HepG2 (cell line): ENCODE data around the gene GJB6. TPM values are rescaled to one million over a fixed set of nuclear protein-coding genes. Genes with fewer than 3 reads are reported as not detected.

Experiments
- ATAC-seq: fragments of 200-7000 bp; cut with Tn5 transposase; 3 replicates; pipeline ENCODE4 v1.9.1; 2020; ENCODE audit warnings: mild to moderate bottlenecking, moderate library complexity
- BruUV-seq: library from RNA; stranded (reverse); fragments of 400-500 nt; replicated peaks from 2 replicates; lab custom pipeline; 2021; lab: Mats Ljungman, UMichigan
- CTCF ChIA-PET: fragments of 300-600 bp; formaldehyde crosslinking; extraction: SDS; loops from one replicate; lab custom pipeline; 2021; ENCODE audit warnings: low total read pairs, inconsistent platforms, low intra/inter-chr PET ratio; lab: Yijun Ruan, JAX
- POLR2A ChIA-PET: fragments of 350-600 bp; sonication (Branson Sonifier 250); formaldehyde crosslinking; loops from one replicate; lab custom pipeline; 2020; ENCODE audit warnings: antibody characterized with exemption, inconsistent platforms; lab: Yijun Ruan, JAX
- DNase-seq: peaks from one replicate; pipeline ENCODE4 v3.0.0-alpha.2; 2015; ENCODE audit warnings: low spot score
- FAIRE-seq: peaks from 3 replicates; lab custom pipeline; 2011; peaks lifted over from hg19 to GRCh38; lab: Jason Lieb, UNC
- H2AFZ ChIP-seq: one replicate; pipeline ENCODE4 v1.6.1; 2011; ENCODE audit warnings: low read length, inconsistent platforms
- H3K27ac ChIP-seq: fragments of 300-600 bp; 3 replicates; pipeline ENCODE4 v1.8.0; 2011; ENCODE audit warnings: mixed run types, mild to moderate bottlenecking, mixed read lengths, low read length, inconsistent platforms; ENCODE audit not compliant: insufficient read depth; ENCODE audit errors: extremely low read length
- H3K27me3 ChIP-seq, 2 experiments: fragments of 200-600 bp in 1 of 2; 2 replicates in 1 of 2; 3 replicates in 1 of 2; pipeline versions ENCODE4 v1.6.0 to v1.8.0; 2011; ENCODE audit warnings: low read length in 2 of 2, mild to moderate bottlenecking in 2 of 2, moderate library complexity in 2 of 2, inconsistent platforms in 1 of 2; ENCODE audit not compliant: insufficient read depth in 2 of 2, control insufficient read depth in 1 of 2
- H3K36me3 ChIP-seq, 2 experiments: fragments of 200-600 bp in 1 of 2; replicated peaks in 1 of 2; 2 replicates in 1 of 2; 3 replicates in 1 of 2; pipeline versions ENCODE4 v1.5.1 to v1.8.0; 2011; ENCODE audit warnings: low read length in 2 of 2, inconsistent platforms in 1 of 2; ENCODE audit not compliant: insufficient read depth in 2 of 2, control insufficient read depth in 1 of 2
- H3K4me1 ChIP-seq: 2 replicates; pipeline ENCODE4 v1.5.1; 2012; ENCODE audit warnings: low read length, inconsistent platforms; ENCODE audit not compliant: insufficient read depth
- H3K4me2 ChIP-seq: 2 replicates; pipeline ENCODE4 v1.6.0; 2011; ENCODE audit warnings: low read depth, low read length, inconsistent platforms
- H3K4me3 ChIP-seq, 3 experiments: fragments of 200-600 bp in 1 of 3; sonication (generic), shearing (Covaris generic) in 1 of 3; replicated peaks in 1 of 3; 2 replicates each; pipeline ENCODE4 v1.5.1; 2011 to 2016; ENCODE audit warnings: low read length in 3 of 3, inconsistent platforms in 2 of 3, low read depth in 2 of 3, mild to moderate bottlenecking in 2 of 3, control low read depth in 1 of 3, mixed read lengths in 1 of 3; ENCODE audit not compliant: insufficient read depth in 1 of 3
- H3K79me2 ChIP-seq: one replicate; pipeline ENCODE4 v1.6.1; 2011; ENCODE audit warnings: low read length, inconsistent platforms; ENCODE audit not compliant: insufficient read depth
- H3K9ac ChIP-seq: 2 replicates; pipeline ENCODE4 v1.6.0; 2011; ENCODE audit warnings: mild to moderate bottlenecking, low read depth, low read length, inconsistent platforms; ENCODE audit not compliant: insufficient read depth
- H3K9me3 ChIP-seq: 2 replicates; pipeline ENCODE4 v1.5.1; 2012; ENCODE audit warnings: mild to moderate bottlenecking, low read length
- H4K20me1 ChIP-seq: 2 replicates; pipeline ENCODE4 v1.6.0; 2011; ENCODE audit warnings: inconsistent platforms, mild to moderate bottlenecking, low read length, moderate library complexity; ENCODE audit not compliant: insufficient read depth
- BCL6 ChIP-seq: IDR thresholded peaks from 2 replicates; pipeline ENCODE4 v1.6.1; 2016; ENCODE audit warnings: missing genetic modification reagents, missing compliant biosample characterization
- CENPT ChIP-seq: sonication (generic); formaldehyde crosslinking; IDR thresholded peaks from 2 replicates; pipeline ENCODE4 v1.8.0; 2022; ENCODE audit warnings: low read depth, mild to moderate bottlenecking, moderate library complexity, missing genetic modification reagents
- DPF2 ChIP-seq: sonication (generic); formaldehyde crosslinking; IDR thresholded peaks from 2 replicates; pipeline ENCODE4 v1.4.0; 2020; ENCODE audit warnings: mild to moderate bottlenecking, low read depth, missing genetic modification reagents, borderline replicate concordance
- ETV6 ChIP-seq: sonication (generic); formaldehyde crosslinking; conservative IDR thresholded peaks from 2 replicates; pipeline ENCODE4 v1.4.0; 2020; ENCODE audit warnings: missing genetic modification reagents
- FOXK1 ChIP-seq: sonication (generic); formaldehyde crosslinking; IDR thresholded peaks from 2 replicates; pipeline ENCODE4 v1.4.0; 2020; ENCODE audit warnings: low read depth, missing genetic modification reagents, borderline replicate concordance
- HOXA3 ChIP-seq: sonication (generic); formaldehyde crosslinking; IDR thresholded peaks from 2 replicates; pipeline ENCODE4 v1.5.0; 2020; ENCODE audit warnings: missing genetic modification reagents
- HOXA5 ChIP-seq: sonication (generic); formaldehyde crosslinking; IDR thresholded peaks from 2 replicates; pipeline ENCODE4 v1.4.0; 2020; ENCODE audit warnings: missing genetic modification reagents
- KDM3A ChIP-seq: IDR thresholded peaks from 2 replicates; pipeline ENCODE4 v1.6.1; 2018; ENCODE audit warnings: low read depth, missing compliant biosample characterization
- MXD1 ChIP-seq: sonication (generic); formaldehyde crosslinking; IDR thresholded peaks from 2 replicates; pipeline ENCODE4 v1.4.0; 2020; ENCODE audit warnings: mild to moderate bottlenecking, missing genetic modification reagents
- MZF1 ChIP-seq: sonication (generic); formaldehyde crosslinking; IDR thresholded peaks from 2 replicates; pipeline ENCODE4 v1.8.1; 2023; ENCODE audit warnings: mild to moderate bottlenecking, missing genetic modification reagents, borderline replicate concordance
- NFIB ChIP-seq: sonication (generic); formaldehyde crosslinking; IDR thresholded peaks from 2 replicates; pipeline ENCODE4 v1.9.0; 2021; ENCODE audit warnings: missing genetic modification reagents, mild to moderate bottlenecking, borderline replicate concordance
- NR3C1 ChIP-seq: sonication (generic); formaldehyde crosslinking; IDR thresholded peaks from 2 replicates; pipeline ENCODE4 v1.4.0; 2020; ENCODE audit warnings: missing genetic modification reagents
- ZBTB25 ChIP-seq: IDR thresholded peaks from 2 replicates; pipeline ENCODE4 v1.6.1; 2018; ENCODE audit warnings: missing genetic modification reagents
- ZNF24 ChIP-seq: fragments of 450-650 bp; IDR thresholded peaks from 2 replicates; pipeline ENCODE4 v1.6.1; 2017; ENCODE audit warnings: antibody characterized with exemption, mild to moderate bottlenecking
- ZNF292 ChIP-seq: sonication (generic); formaldehyde crosslinking; IDR thresholded peaks from 2 replicates; pipeline ENCODE4 v1.8.1; 2022; ENCODE audit warnings: mild to moderate bottlenecking, low read depth, missing genetic modification reagents, borderline replicate concordance
- ZNF333 ChIP-seq: sonication (generic); formaldehyde crosslinking; IDR thresholded peaks from 2 replicates; pipeline ENCODE4 v1.4.0; 2020; ENCODE audit warnings: mild to moderate bottlenecking, missing genetic modification reagents, borderline replicate concordance
- ZNF574 ChIP-seq: sonication (generic); formaldehyde crosslinking; IDR thresholded peaks from 2 replicates; pipeline ENCODE4 v1.4.0; 2020; ENCODE audit warnings: missing genetic modification reagents
- ZNF780A ChIP-seq: sonication (generic); formaldehyde crosslinking; IDR thresholded peaks from 2 replicates; pipeline ENCODE4 v1.8.0; 2022; ENCODE audit warnings: mild to moderate bottlenecking, missing genetic modification reagents, moderate library complexity
- ZNF781 ChIP-seq: sonication (generic); formaldehyde crosslinking; IDR thresholded peaks from 2 replicates; pipeline ENCODE4 v1.5.1; 2020; ENCODE audit warnings: borderline replicate concordance, mild to moderate bottlenecking, missing genetic modification reagents; ENCODE audit errors: not compliant biosample characterization
- WGBS: methylation state at CpG from one replicate; pipeline ENCODE4 v1.1.6; 2017; ENCODE audit warnings: low lambda C conversion rate; 5-methylcytosine and 5-hydroxymethylcytosine counted together
- in situ Hi-C: cut with HindIII; loops from 2 replicates; pipeline ENCODE4 v1.10.0; 2017; ENCODE audit warnings: low pct_unique_long_range_greater_than_20kb; ENCODE audit not compliant: extremely low pct_ligation_motif_present
- intact Hi-C: fragments of 100-400 bp; cut with micrococcal nuclease; formaldehyde crosslinking; loops from one replicate; pipeline ENCODE4 v1.10.0; 2022; ENCODE audit not compliant: unreplicated experiment
- polyA plus RNA-seq, 8 experiments: library from polyadenylated mRNA; depleted of rRNA in 3 of 8; stranded (reverse) in 7 of 8; unstranded in 1 of 8; fragments of >200 nt; fragmentation: Illumina TruSeq in 4 of 8; extraction: Trizol in 4 of 8; gene quantifications; 2 replicates each; pipeline versions ENCODE4 v1.2.1 to v1.2.3, GENCODE V29; 2011 to 2016; ENCODE audit warnings: low read depth in 4 of 8, missing spikeins in 1 of 8, mixed read lengths in 1 of 8; ENCODE audit not compliant: insufficient read depth in 1 of 8
- total RNA-seq, 5 experiments: library from RNA; depleted of rRNA; stranded (reverse); fragments of >200 nt; fragmentation: Illumina TruSeq; extraction: Trizol; gene quantifications; 2 replicates each; pipeline ENCODE4 v1.2.3, GENCODE V29; 2016; ENCODE audit warnings: low read depth in 1 of 5
- TF ChIP-seq, protein P1 (sequence below): sonication (generic); formaldehyde crosslinking; IDR thresholded peaks from 2 replicates; pipeline ENCODE4 v1.4.0; 2020; ENCODE audit warnings: missing genetic modification reagents, borderline replicate concordance

Gene GJB6
- total and polyA plus RNA-seq, 2 of the 13 experiments (the other 11 are each of a cell fraction or from before 2014, with no cell fraction given) = not detected

DNA sequence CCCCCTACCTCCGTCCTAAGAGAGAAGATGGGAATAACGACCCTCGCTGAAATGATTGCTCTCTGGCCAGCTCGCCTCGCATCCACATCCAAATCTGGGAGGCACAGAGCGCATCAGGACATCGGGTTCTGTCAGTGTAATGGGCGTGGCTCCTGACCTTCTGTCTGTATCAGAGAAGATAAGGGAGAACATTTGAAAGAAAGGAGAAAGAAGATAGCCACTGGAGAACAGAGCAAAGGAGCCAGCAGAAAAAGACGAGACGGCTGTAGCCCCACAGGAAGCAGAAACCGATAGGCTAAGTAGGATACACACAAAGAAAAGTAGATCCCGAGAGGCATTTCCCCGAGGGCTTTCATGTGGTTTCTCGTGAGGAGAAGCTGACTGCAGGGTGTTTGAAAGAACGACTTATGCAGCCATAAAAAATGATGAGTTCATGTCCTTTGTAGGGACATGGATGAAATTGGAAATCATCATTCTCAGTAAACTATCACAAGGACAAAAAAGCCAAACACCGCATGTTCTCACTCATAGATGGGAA, 25.4 kb downstream of the GJB6 start:
- POLR2A ChIA-PET = no interaction called here

DNA sequence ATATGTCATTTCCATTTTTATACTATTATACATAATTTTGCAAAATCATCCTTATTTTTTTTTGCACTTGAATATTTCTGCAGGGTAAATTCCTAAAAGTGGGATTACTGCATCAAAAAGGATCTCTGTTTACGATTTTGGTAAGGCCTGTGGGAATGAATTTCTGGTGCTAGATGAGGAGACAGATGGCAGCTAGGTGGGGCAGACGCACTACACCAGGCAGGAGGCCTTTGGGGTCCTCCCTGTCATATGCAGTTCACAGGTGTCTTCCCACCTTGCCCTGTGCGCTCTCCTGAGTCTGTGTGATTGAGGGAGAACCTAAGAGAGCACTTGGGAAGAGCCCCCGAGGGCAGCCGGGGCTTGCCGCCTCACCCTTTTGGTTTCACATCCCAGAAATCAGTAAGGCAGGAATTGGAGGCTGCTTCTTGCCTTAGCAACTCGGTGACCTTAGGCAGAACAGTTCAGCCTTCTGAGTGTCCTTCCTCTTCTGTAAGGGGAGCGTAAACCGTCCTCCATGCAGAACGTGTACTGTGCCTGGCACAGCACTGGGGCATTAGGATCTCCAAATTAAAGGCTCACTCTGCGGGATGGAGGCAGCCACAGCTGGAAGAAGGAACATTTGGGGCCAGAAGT, 25.9 kb downstream of the GJB6 start:
- in situ Hi-C loops (no loop called here), intact Hi-C loops (no loop called here)
- no peak for TF ChIP-seq ZNF333 (CRISPR knock-in tag)
- TF ChIP-seq ZBTB25 = no peak
- TF ChIP-seq, protein P1, sequence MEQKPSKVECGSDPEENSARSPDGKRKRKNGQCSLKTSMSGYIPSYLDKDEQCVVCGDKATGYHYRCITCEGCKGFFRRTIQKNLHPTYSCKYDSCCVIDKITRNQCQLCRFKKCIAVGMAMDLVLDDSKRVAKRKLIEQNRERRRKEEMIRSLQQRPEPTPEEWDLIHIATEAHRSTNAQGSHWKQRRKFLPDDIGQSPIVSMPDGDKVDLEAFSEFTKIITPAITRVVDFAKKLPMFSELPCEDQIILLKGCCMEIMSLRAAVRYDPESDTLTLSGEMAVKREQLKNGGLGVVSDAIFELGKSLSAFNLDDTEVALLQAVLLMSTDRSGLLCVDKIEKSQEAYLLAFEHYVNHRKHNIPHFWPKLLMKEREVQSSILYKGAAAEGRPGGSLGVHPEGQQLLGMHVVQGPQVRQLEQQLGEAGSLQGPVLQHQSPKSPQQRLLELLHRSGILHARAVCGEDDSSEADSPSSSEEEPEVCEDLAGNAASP (CRISPR knock-in tag) = no peak
- no peak for TF ChIP-seq ZNF574
- no peak overlapping the region for H3K4me3 ChIP-seq
- POLR2A ChIA-PET = no interaction called here
- DNase-seq (no peak), ATAC-seq (no peak), FAIRE-seq (no peak)
- H3K27ac ChIP-seq = no peak overlapping the region
- CTCF ChIA-PET = no interaction called here
- H2AFZ ChIP-seq = no peak overlapping the region
- WGBS = 23% methylated on average over 3 of the region's 11 CpGs
- H3K9ac ChIP-seq = no peak overlapping the region
- no peaks in the 10 kb centered on the region for H3K79me2 ChIP-seq
- no peaks in the 10 kb centered on the region for H3K9me3 ChIP-seq
- no TSS peak for BruUV-seq
- no peaks in the 10 kb centered on the region for H3K4me1 ChIP-seq
- no peaks in the 10 kb centered on the region for H3K36me3 ChIP-seq
- no peak overlapping the region for H3K4me2 ChIP-seq
- no peaks in the 10 kb centered on the region for H4K20me1 ChIP-seq
- peaks cover 3% of the 10 kb centered on the region in 2 experiments; a peak in 3 of 5 replicates for H3K27me3 ChIP-seq

More for the DNA sequence above, 25.4 kb downstream of the GJB6 start:
- Histone ChIP-seq H3K4me2 (no peak overlapping the region), H3K79me2 (no peaks in the 10 kb centered on the region), H3K9me3 (no peaks in the 10 kb centered on the region), H3K9ac (no peak overlapping the region), H3K4me3 (no peak overlapping the region), H2AFZ (no peak overlapping the region), H4K20me1 (no peaks in the 10 kb centered on the region), H3K4me1 (no peaks in the 10 kb centered on the region), H3K27me3 (peaks cover 3% of the 10 kb centered on the region in 2 experiments; a peak in 3 of 5 replicates), H3K27ac (no peak overlapping the region), H3K36me3 (no peaks in the 10 kb centered on the region)
- WGBS = 40% methylated on average over 16 of the region's 16 CpGs
- in situ Hi-C loops = no loop called here
- intact Hi-C loops = no loop called here
- DNase-seq = no peak
- no peak for ATAC-seq
- TF ChIP-seq BCL6 (CRISPR knock-in tag) (no peak), MXD1 (CRISPR knock-in tag) (no peak), NR3C1 (CRISPR knock-in tag) (no peak), ETV6 (CRISPR knock-in tag) (no peak), ZNF781 (no peak), HOXA3 (no peak), MZF1 (no peak), ZNF292 (CRISPR knock-in tag) (no peak), DPF2 (CRISPR knock-in tag) (no peak), NFIB (CRISPR knock-in tag) (no peak), ZNF780A (CRISPR knock-in tag) (no peak), CENPT (CRISPR knock-in tag) (no peak), HOXA5 (CRISPR knock-in tag) (no peak), KDM3A (CRISPR knock-in tag) (no peak), FOXK1 (no peak), ZNF24 (no peak)
- no peak for FAIRE-seq
- CTCF ChIA-PET = no interaction called here
- BruUV-seq = no TSS peak
